NT2/D1 (cell line): Measurements from ENCODE around the gene EML6.

Source experiments
- SUZ12 ChIP-seq: IDR thresholded peaks from 2 replicates; pipeline ENCODE4 v1.6.1; 2011; ENCODE audit not compliant: insufficient read length, insufficient read depth; ENCODE audit errors: extremely low read depth
- YY1 ChIP-seq: IDR thresholded peaks from 2 replicates; pipeline ENCODE4 v1.6.1; 2011; ENCODE audit not compliant: insufficient read length, insufficient read depth
- ZNF274 ChIP-seq: IDR thresholded peaks from 2 replicates; pipeline ENCODE4 v1.6.1; 2011; ENCODE audit warnings: mild to moderate bottlenecking, low read depth, low read length

DNA sequence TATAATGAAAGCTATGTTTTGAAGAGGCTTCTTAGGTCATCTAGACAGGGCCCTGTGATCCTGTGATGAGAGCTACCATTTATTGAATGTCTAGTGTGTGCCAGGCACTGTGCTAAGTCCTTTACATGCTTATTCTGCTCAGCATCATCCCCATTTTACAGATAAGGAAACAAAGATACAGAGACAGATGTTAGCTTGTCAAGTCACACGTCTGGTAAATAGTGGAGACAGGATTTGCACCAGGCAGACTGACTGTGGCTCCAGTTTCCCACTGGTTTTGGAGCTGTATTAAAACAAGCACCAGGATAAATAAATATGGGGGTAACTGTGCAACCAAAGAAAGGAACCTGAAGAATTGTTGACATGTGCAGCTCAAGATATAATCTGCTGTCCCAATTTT is 19.2 kb upstream of the EML6 start:
- no peak for TF ChIP-seq YY1
- no peak for TF ChIP-seq ZNF274
- TF ChIP-seq SUZ12 = no peak
